ACC112 (cell line): ENCODE results near the gene NSFL1C.
A peak's percentile ranks its signal among the peaks of the same experiment; 100 is the strongest.
"Not testable (repeated sequence)": the region's sequence is repeated elsewhere in the genome, so short reads cannot be mapped to it uniquely, and the experiment has no call there.

Source experiments
- H2AFZ ChIP-seq: fragments of 200-600 bp; sonication (generic); one replicate; pipeline ENCODE4 v1.6.0; 2017; ENCODE audit warnings: antibody characterized with exemption, low read length; ENCODE audit not compliant: unreplicated experiment
- H3K27ac ChIP-seq: fragments of 200-600 bp; sonication (generic); 2 replicates; pipeline ENCODE4 v1.5.1; 2014; ENCODE audit warnings: low read depth, mild to moderate bottlenecking, antibody characterized with exemption, low read length, moderate library complexity
- H3K27me3 ChIP-seq: fragments of 200-600 bp; sonication (generic); 2 replicates; pipeline ENCODE4 v1.6.1; 2014; ENCODE audit warnings: mild to moderate bottlenecking, antibody characterized with exemption, low read length, moderate library complexity, mixed read lengths; ENCODE audit not compliant: insufficient read depth
- H3K36me3 ChIP-seq: fragments of 200-600 bp; sonication (generic); 2 replicates; pipeline ENCODE4 v1.6.1; 2016; ENCODE audit warnings: mild to moderate bottlenecking, antibody characterized with exemption, low read length, moderate library complexity, mixed read lengths; ENCODE audit not compliant: insufficient read depth
- H3K4me1 ChIP-seq: fragments of 200-600 bp; sonication (generic); one replicate; pipeline ENCODE4 v1.6.1; 2016; ENCODE audit warnings: low read length, mixed read lengths; ENCODE audit not compliant: insufficient read depth, unreplicated experiment, control insufficient read depth
- H3K4me3 ChIP-seq: fragments of 200-600 bp; sonication (generic); 2 replicates; pipeline ENCODE4 v1.5.1; 2014; ENCODE audit warnings: mild to moderate bottlenecking, low read depth, low read length
- H3K79me2 ChIP-seq: fragments of 200-600 bp; sonication (generic); one replicate; pipeline ENCODE4 v1.6.0; 2016; ENCODE audit warnings: low read length; ENCODE audit not compliant: control insufficient read depth, unreplicated experiment, insufficient read depth

NSFL1C gene

DNA sequence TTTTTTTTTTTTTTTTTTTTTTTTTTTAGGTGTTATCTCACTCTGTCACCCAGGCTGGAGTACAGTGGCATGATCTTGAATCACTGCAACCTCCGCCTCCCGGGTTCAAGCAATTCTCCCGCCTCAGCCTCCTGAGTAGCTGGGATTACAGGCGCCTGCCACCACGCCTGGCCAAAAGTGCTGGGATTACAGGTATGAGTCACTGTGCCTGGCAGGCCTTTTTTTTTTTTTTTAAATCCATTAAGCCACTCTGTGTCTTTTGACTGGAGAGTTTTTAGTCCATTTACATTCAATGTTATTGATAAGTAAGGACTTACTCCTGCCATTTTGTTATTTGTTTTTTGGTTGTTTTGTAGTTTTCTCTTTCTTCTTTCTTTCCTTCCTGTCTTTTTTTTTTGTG is 30.7 kb upstream of the NSFL1C start:
- H3K36me3 ChIP-seq, H3K27ac ChIP-seq, H3K4me3 ChIP-seq, H3K79me2 ChIP-seq, H3K4me1 ChIP-seq, H2AFZ ChIP-seq: not testable (repeated sequence)
- H3K27me3 ChIP-seq, result peaks cover 24% of the 10 kb centered on the region; the same call in 1 of the 2 replicates

DNA sequence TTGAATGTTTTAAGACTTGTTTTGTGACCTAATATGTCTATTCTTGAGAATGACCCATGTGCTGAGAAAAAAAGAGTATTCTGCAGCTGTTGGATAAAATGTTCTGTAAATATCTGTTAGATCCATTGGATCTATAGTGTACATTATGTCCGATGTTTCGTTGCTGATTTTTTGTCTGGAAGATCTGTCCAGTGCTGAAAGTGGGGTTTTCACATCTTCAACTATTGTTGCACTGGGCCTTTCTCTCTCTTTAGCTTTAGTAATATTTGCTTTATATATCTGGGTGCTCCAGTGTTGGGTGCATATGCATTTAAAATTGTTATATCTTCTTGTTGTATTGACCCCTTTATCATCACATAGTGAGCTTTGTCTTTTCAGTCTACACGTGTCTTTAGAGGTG is 30.3 kb upstream of the NSFL1C start:
- Histone ChIP-seq H3K4me3 (no peak overlapping the region), H3K79me2 (no peaks in the 10 kb centered on the region), H3K4me1 (no peaks in the 10 kb centered on the region), H3K36me3 (no peaks in the 10 kb centered on the region), H3K27me3 (peaks cover 21% of the 10 kb centered on the region; the same call in 1 of the 2 replicates), H3K27ac (no peak overlapping the region), H2AFZ (no peak overlapping the region)

DNA sequence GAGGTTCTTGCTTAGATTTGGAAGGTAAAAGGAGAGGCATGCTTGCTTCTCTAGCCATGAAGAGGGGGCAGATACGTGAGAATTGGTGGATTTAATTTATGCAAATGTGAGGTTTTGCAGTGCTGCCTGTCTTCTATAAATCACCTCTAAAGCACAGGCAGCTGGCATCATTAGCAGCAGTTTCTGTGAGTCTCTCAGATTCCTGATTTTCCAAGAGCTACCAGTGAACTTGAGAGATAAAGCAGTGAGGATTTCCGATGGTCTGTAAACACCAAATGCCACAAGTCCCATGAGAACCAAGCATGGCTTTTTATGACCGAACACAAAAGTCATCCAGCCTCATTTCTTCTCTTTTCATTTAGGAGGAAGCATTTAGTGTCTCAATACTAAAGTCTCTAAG is 27.8 kb upstream of the NSFL1C start:
- Histone ChIP-seq H3K36me3 (no peaks in the 10 kb centered on the region), H3K4me3 (no peak overlapping the region), H3K27ac (no peak overlapping the region), H3K79me2 (no peaks in the 10 kb centered on the region), H3K4me1 (peaks cover 7% of the 10 kb centered on the region), H3K27me3 (peaks cover 18% of the 10 kb centered on the region; the same call in 1 of the 2 replicates), H2AFZ (no peak overlapping the region)

DNA sequence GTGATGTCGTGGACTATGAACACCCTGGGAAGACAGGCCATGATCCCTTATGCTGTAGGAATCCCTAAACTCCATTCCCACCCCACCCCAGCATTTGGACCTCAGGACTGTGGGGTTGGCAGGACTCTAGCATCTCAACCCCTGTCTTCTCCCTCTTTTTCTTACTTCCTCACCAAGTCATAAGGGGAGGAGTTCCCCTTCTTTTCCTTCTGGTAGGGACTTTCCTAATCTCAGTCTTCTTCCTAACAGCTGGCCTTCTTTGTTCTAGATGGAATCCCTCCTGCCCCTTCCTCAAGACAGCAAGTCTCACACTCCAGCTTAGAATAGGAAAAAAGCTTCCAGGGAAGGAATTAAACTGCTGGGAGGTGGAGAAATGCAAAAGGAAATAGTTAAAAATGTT is 26.9 kb upstream of the NSFL1C start:
- H2AFZ ChIP-seq, result no peak overlapping the region
- H3K27ac ChIP-seq, result no peak overlapping the region
- H3K4me1 ChIP-seq, result peaks cover 11% of the 10 kb centered on the region
- H3K36me3 ChIP-seq, result no peaks in the 10 kb centered on the region
- H3K79me2 ChIP-seq, result no peaks in the 10 kb centered on the region
- no peak overlapping the region for H3K4me3 ChIP-seq
- peaks cover 18% of the 10 kb centered on the region; the same call in 1 of the 2 replicates for H3K27me3 ChIP-seq

DNA sequence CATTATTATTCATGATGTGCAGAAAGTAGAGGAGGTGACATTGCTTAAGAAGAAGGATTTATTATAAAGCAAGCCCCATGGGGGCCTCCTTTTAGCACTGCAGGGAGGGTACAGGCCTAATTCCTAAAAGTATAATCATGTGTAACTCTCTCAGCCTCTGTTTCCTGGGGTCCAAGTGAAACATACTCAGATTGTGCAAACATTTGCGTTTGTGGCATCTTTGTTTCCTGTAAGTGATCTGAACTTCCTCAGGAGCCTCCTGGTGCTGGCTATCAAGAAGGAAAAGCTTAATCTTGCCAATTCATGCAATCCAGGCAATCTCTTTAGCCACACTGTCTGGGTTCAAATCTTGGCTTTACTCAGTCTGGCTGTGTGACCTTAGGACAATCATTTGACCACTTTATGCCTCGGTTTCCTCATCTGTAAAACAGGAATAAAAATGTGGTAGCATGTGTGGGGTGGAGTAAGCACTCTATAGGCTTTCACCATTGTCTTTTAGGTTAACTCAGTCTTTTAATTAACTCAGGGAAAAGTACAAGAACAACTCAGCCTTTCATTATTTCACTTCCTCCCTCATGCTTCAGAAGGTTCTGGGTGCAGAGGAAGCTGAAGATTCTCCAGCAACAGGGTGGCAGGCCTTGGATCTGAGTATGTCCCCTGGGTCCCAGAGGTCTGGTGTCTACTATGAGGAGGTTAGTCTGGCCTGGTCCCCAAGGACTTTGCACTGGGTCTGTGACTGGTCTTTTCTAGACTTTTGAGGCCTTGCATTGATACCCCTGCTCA is 25.4 kb upstream of the NSFL1C start:
- no peak overlapping the region for H3K4me3 ChIP-seq
- no peak overlapping the region for H2AFZ ChIP-seq
- H3K36me3 ChIP-seq, result no peaks in the 10 kb centered on the region
- no peak overlapping the region for H3K27ac ChIP-seq
- H3K27me3 ChIP-seq, result peaks cover 18% of the 10 kb centered on the region; the same call in 1 of the 2 replicates
- peaks cover 11% of the 10 kb centered on the region for H3K4me1 ChIP-seq
- H3K79me2 ChIP-seq, result no peaks in the 10 kb centered on the region

DNA sequence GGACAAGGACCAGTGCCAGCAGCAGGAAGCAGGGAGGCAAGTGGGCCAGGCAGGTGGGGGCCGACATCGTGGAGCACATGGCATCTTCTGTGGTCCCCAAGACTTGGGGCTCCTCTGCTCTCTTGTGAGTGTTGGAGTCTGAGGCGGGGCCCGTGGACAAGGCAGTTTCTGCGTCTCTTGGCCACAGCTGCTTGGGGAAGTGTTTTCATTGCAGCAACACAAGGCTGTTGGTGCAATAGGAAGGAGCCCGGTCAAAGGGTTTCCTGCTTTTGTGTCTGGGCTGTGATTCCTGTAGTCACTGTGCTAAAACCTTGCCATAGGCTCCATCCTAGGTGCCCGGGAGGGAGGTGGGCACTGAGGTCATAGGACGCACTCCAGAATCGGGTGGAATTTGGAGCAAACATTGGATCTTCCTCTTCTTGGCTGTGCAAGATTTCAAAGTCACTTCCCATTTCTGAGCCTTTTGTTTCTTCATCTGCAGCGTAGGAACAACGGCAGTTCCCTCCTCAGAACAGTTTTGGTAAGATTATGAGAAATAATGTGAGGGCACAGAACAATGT is 24.7 kb upstream of the NSFL1C start, which contains the start of gene SIRPB2:
TSS of gene SIRPB2 (minus strand) at position 140 of the 560 bp plus-strand sequence. CDS start at position 79, 61 bp downstream.
- no peak within 1 kb of the TSS for H3K4me3 ChIP-seq

DNA sequence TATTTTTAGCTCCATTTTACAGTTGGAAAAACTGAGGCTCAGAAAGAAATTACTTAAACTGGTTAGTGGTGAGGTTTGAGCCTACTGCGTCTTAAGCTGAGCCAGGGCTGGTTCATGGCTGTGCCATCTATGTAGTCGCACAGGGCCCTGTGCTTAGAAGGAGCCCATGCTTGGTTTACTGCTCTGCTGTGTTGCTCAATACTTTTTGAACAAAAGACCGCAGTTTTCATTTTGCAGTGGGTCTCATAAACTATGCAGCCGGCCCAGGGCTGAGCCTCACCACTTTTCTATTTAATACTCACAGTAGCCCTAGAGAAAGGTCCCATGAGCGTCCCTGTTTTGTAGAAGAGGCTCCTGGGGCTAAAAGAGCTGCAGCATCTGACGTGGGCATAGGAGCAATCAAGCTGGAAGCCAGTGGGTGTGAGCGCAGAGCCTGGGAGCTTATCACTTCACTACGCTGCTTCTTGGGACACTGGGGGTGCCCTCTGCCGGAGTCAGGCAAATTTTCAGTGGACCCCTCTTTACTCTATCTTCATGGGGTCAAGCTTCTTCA is 24.1 kb upstream of the NSFL1C start:
- Histone ChIP-seq H3K4me1 (peaks cover 11% of the 10 kb centered on the region), H3K4me3 (no peak overlapping the region), H3K79me2 (no peaks in the 10 kb centered on the region), H3K36me3 (no peaks in the 10 kb centered on the region), H3K27ac (no peak overlapping the region), H2AFZ (no peak overlapping the region), H3K27me3 (peaks cover 16% of the 10 kb centered on the region; the same call in 1 of the 2 replicates)

More for the DNA sequence above, 24.7 kb upstream of the NSFL1C start, which contains the start of gene SIRPB2:
- peaks cover 11% of the 10 kb centered on the region for H3K4me1 ChIP-seq
- peaks cover 18% of the 10 kb centered on the region; the same call in 1 of the 2 replicates for H3K27me3 ChIP-seq
- H2AFZ ChIP-seq, result no peak within 1 kb of the TSS
- H3K27ac ChIP-seq, result no peak within 1 kb of the TSS
- H3K36me3 ChIP-seq, result no peaks in the 10 kb centered on the region
- H3K79me2 ChIP-seq, result no peaks in the 10 kb centered on the region

DNA sequence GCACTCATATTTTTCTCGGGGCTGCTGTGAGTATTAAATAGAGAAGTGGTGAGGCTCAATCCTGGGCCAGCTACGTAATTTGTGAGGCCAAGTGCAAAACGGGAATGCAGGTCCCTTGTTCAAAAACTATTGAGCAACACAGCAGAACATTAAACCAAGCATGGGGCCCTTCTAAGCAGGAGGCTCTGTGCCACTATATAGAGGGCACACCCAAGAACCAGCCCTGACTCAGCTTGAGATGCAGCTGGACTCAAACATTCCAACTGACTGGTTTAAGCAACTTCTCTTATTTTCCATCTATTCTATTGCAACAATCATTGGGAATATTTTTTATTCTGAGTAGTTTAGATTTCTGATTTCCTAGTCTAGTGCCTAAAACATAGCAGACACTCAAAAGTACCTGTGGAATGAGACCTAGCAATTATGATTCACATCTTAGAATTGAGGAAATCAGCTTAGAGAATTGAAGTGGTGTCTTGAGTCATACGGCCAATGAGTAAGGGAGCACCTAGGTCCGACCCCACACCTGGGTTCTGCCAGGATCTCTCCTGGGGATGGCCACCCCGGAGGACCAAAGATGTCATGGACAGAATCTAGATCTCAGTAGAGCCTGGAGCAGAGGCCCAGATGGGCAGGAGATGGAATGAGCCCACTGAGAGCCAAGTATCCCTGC is 23.3 kb upstream of the NSFL1C start:
- no peak overlapping the region for H2AFZ ChIP-seq
- H3K27ac ChIP-seq, result peak overlapping the region; percentile 31; the same call in 1 of the 2 replicates

DNA sequence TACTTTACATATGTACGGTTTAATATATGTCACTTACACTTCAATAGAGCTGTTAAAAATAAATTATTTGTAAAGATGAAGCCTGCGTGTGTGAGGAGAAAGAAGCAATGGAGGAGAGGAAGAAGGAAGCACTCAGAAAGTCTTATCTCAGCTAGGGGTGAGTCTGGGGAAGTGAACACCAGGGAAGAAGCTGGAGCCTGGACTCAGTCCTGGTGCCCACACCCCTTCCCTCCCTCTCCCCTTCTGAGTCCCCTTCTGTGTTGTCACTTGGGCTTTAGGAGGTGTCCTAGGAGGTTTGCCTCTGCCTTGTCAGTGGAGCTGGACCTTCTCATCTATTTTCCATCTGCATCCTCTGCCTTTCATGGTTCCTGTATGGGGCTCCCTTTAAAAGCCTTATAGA is 22.7 kb upstream of the NSFL1C start:
- Histone ChIP-seq H2AFZ (no peak overlapping the region), H3K36me3 (no peaks in the 10 kb centered on the region), H3K4me3 (no peak overlapping the region), H3K79me2 (no peaks in the 10 kb centered on the region), H3K27me3 (0 out of 2 replicates have a peak, but pooled peaks cover 4% of the 10 kb centered on the region), H3K27ac (peak overlapping the region; percentile 31; the same call in 1 of the 2 replicates), H3K4me1 (peaks cover 16% of the 10 kb centered on the region)

More for the DNA sequence above, 23.3 kb upstream of the NSFL1C start:
- Histone ChIP-seq H3K27me3 (peaks cover 8% of the 10 kb centered on the region; the same call in 1 of the 2 replicates), H3K4me1 (peaks cover 12% of the 10 kb centered on the region), H3K36me3 (no peaks in the 10 kb centered on the region), H3K4me3 (no peak overlapping the region), H3K79me2 (no peaks in the 10 kb centered on the region)

DNA sequence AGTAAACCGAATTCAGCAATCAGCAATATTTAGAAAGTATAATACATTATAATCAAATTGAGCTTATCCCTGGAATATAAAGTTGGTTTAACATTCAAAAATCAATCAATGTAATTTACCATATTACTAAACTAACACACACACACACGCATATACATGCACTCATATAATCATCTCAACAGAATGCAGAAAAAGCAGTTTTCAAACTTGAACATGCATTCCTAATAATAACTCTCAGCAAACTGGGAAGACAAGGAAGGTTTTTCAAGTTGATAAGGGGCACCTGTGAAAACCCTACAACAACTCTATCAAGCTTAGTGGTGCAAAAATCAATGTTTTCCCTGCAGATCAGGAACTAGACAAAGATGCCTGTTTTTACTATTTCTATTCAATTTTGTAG is 19.9 kb upstream of the NSFL1C start:
- no peaks in the 10 kb centered on the region for H3K36me3 ChIP-seq
- H3K4me1 ChIP-seq, result peaks cover 24% of the 10 kb centered on the region
- H2AFZ ChIP-seq, result no peak overlapping the region
- no peak overlapping the region for H3K4me3 ChIP-seq
- H3K79me2 ChIP-seq, result no peaks in the 10 kb centered on the region
- no peak overlapping the region for H3K27ac ChIP-seq
- no peaks in the 10 kb centered on the region for H3K27me3 ChIP-seq
